ENCODE data around the gene TPD52L1.

DNA sequence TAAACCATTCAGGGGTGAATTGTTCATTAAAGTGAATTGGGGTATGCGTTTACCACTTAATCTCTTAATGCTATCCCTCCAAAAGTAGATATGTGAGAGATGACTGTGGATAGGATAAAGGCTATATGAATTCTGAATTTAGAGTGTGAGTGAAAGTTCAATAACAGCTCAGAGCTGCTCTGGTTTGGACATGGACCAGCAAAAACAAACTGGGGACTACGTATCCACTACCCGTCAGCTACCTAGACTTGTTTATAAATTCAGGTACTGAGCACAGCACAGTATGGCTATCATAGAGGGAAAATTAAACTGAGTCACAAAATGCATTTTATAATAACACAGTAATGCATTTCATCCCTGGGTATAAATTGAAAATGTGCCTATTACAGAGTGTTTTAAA is 103.8 kb downstream of the TPD52L1 start:
- TF ChIP-seq, protein P1, sequence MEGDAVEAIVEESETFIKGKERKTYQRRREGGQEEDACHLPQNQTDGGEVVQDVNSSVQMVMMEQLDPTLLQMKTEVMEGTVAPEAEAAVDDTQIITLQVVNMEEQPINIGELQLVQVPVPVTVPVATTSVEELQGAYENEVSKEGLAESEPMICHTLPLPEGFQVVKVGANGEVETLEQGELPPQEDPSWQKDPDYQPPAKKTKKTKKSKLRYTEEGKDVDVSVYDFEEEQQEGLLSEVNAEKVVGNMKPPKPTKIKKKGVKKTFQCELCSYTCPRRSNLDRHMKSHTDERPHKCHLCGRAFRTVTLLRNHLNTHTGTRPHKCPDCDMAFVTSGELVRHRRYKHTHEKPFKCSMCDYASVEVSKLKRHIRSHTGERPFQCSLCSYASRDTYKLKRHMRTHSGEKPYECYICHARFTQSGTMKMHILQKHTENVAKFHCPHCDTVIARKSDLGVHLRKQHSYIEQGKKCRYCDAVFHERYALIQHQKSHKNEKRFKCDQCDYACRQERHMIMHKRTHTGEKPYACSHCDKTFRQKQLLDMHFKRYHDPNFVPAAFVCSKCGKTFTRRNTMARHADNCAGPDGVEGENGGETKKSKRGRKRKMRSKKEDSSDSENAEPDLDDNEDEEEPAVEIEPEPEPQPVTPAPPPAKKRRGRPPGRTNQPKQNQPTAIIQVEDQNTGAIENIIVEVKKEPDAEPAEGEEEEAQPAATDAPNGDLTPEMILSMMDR (IDR thresholded peaks at IDR 0.05; ENCODE audit: low read depth, low read length): no peak
- TF ChIP-seq EZH2phosphoT487 (IDR thresholded peaks at IDR 0.05; ENCODE audit: low read depth): no peak

Measured in OCI-LY3 (cell line).